GM12864 (cell line): ENCODE data around the gene NDST1.

Source experiments
- DNase-seq: peaks from one replicate; pipeline ENCODE4 v3.0.0-alpha.2; 2011; ENCODE audit warnings: low read depth
- H3K4me3 ChIP-seq: 2 replicates; pipeline ENCODE4 v1.5.1; 2011; ENCODE audit warnings: mild to moderate bottlenecking, low read depth, low read length, control low read depth
- TF ChIP-seq, protein P1 (sequence below): IDR thresholded peaks from 2 replicates; pipeline ENCODE4 v1.5.1; 2011; ENCODE audit warnings: low read depth, mild to moderate bottlenecking, moderate library complexity, low read length, control low read depth, inconsistent platforms; ENCODE audit errors: missing control alignments

Gene NDST1

DNA sequence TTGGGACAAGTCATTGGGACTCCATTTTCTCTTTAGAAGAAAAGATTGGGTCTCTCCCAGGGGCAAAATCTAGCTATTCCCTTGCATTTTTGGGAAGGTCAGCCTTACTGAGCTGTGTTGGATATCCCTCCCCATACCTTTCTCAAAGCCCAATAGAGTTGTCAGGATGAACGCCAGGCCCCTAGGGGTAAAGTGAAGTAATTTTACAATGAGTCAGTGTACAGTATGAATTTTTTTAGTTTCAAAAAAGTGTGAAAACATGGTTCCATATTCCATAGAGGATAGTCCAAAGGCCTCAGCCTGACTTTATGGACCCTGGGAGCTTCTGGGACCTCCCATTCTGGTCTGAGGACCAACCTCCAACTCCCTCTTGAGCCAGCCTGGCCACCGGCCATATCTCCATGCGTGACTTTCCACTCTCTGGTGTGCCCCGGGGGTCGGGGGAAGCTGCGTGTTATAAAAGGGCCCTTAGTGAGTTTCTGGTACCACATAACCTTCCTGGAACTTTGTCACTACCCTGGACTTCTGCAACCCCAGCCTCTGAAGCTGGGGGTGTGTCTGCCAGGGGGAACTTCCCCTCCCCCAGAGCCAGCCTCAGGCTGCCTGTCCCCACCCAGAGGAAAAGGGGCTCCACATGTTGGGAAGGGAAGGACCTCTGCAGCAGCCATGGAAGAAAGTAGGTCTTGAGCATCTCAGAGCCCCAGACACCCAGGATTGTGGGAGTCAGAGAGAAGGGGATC is 80.1 kb downstream of the NDST1 start:
- DNase-seq = no peak
- no peak overlapping the region for H3K4me3 ChIP-seq
- TF ChIP-seq, protein P1, sequence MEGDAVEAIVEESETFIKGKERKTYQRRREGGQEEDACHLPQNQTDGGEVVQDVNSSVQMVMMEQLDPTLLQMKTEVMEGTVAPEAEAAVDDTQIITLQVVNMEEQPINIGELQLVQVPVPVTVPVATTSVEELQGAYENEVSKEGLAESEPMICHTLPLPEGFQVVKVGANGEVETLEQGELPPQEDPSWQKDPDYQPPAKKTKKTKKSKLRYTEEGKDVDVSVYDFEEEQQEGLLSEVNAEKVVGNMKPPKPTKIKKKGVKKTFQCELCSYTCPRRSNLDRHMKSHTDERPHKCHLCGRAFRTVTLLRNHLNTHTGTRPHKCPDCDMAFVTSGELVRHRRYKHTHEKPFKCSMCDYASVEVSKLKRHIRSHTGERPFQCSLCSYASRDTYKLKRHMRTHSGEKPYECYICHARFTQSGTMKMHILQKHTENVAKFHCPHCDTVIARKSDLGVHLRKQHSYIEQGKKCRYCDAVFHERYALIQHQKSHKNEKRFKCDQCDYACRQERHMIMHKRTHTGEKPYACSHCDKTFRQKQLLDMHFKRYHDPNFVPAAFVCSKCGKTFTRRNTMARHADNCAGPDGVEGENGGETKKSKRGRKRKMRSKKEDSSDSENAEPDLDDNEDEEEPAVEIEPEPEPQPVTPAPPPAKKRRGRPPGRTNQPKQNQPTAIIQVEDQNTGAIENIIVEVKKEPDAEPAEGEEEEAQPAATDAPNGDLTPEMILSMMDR = no peak

DNA sequence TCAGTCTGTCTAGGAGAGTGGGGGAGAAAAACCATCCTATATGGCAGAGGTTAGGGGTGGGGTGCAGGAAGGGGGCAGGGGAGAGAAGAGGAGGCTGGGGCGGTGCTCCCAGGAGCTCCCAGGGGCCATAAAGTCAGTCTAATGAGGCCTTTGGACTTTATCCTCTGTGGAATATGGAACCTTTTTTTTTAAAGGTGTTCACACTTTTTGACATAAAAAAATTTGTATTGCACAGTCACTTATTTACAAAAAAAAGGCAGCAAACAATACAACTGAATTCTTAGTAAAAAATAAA is 80.6 kb downstream of the NDST1 start:
- H3K4me3 ChIP-seq = no peak overlapping the region
- DNase-seq = no peak
- TF ChIP-seq, protein P1 = no peak

- DNase-seq = no peak
- TF ChIP-seq, protein P1 = peak; percentile 19
These were observed 82.1 kb downstream of the NDST1 start for GRCh38 chr5:150589862-150590601.

DNA sequence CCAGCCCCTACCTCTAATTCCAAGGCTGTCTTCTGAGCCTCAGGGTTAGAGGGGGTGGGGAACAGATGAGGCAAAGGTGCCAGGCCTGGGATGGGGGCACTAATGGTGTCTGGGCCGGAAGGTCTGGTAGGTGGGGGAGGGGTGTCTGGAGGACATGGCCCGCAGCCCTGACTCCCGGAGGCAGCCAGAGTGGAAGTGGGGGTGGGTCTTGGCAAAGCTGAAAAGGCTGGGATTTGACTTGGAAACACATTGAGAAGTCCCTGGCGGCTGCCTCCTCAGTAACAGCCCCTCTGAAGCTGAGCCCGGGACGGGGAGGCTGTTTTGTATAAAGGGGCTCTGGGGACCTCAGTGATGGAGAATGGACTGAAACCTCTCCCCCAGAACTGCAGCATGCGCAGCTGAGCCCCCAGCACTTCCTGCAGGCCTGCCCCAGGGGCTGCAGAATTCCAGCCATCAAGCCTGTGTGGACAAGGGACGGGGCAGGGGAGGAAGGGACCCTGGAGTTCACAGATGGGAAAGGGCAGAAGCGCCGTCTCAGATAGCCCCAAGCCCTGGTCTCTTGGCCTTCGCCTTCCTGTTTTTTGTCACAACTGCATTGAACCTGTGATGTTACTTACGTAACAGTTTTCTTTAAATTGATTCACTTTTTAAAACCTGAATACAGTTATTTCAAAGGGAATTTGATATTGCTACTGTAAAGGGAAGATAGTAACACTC is 83.2 kb downstream of the NDST1 start:
- TF ChIP-seq, protein P1 = no peak
- no peak for DNase-seq
- no peak overlapping the region for H3K4me3 ChIP-seq

More at GRCh38 chr5:150589862-150590601, 82.1 kb downstream of the NDST1 start:
- no peak overlapping the region for H3K4me3 ChIP-seq

GRCh38 chr5:150593593-150593992 is 85.7 kb downstream of the NDST1 start:
- H3K4me3 ChIP-seq = no peak overlapping the region
- no peak for DNase-seq
- TF ChIP-seq, protein P1 = no peak

DNA sequence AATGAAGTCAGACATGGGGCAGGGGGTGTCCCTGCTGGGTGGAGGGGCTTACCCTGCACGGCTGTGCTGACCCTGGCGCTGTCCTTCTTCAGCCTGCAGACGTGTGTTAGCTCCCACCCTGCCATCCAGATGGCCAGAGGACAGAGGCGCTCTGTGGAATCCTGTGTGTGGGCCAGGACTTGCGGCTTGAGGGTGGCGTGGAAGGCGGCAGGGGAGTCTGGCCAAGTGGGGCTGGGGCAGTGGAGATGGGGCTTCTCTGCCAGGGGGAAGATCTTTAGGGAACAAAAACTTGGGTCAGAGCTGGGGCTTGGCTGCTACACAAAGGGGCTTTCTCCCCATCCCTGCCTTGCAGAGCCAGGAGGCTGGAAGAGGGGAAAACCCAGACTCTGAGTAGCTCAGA is 86.1 kb downstream of the NDST1 start:
- TF ChIP-seq, protein P1 = no peak
- DNase-seq = no peak
- no peak overlapping the region for H3K4me3 ChIP-seq
